GF-D8 (cell line): ENCODE results near the gene VCP.

Source experiments
- DNase-seq: peaks from one replicate; lab custom pipeline; 2025; lab: John Stamatoyannopoulos, UW

VCP gene

DNA sequence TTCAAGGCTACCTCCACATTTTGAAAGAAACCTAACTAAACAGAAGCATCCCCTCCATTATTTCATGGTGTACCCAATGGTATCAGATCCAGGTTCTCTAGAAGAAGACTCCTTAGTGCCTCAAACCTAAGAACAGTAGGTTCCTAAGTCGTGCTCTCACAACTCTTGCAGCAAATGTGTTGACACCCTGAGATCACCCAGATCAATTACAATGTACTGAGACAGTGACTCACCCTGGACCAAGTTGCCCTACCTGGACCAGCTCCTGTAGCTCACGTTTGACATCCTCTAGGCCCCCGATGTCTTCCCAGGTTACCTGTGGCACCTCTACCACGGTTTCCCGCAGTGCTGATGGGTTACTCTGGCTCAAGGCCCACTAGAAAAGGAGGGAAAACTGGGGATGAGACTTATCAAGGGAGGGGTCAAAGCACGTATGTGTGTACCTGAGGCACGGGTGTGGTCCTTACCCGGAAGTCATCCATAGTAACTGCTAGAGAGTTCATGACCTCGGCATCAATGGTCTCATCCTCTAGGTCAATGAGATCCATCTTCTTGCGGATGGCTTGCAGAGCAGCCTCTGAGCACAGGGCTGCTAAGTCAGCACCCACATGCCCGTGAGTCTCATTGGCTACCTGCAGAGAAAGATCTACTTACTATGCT is 11.7 kb downstream of the VCP start:
- DNase-seq = no peak

- DNase-seq = no peak
These were observed 13.0 kb downstream of the VCP start for GRCh38 chr9:35059438-35059837.

- DNase-seq = no peak
These were observed 15.2 kb downstream of the VCP start for GRCh38 chr9:35057271-35057620.

DNA sequence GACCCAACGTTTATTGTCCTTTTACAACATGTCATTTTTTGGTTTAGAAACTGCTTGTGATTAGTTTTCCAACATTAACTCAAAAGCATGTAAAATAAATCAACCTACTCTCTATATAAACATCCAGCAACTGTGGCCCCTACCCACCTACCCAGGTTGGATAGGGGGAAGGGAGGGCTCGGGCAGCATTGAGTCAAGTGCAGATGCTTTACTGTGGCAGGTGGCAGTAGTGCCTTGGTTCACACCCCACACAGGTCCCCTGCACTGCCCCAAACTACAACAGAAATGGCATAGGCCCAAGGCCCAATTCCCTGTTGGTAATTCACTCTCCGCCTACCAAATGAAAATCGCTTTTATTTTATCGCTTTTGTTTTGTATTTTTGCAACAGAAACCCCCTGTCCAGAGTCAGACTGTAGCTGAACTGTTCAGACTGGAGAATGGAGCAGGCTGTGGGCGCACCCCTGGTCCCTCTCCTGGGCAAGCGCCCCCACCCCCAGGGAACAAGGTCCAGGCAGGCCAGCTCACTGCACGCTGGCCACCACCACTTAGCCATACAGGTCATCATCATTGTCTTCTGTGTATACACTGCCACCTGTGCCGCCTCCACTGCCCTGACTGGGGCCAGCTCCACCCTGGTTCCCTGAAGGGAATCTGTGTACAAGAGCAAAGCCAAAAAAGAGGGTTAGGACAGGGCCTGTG is 15.7 kb downstream of the VCP start:
- no peak for DNase-seq

DNA sequence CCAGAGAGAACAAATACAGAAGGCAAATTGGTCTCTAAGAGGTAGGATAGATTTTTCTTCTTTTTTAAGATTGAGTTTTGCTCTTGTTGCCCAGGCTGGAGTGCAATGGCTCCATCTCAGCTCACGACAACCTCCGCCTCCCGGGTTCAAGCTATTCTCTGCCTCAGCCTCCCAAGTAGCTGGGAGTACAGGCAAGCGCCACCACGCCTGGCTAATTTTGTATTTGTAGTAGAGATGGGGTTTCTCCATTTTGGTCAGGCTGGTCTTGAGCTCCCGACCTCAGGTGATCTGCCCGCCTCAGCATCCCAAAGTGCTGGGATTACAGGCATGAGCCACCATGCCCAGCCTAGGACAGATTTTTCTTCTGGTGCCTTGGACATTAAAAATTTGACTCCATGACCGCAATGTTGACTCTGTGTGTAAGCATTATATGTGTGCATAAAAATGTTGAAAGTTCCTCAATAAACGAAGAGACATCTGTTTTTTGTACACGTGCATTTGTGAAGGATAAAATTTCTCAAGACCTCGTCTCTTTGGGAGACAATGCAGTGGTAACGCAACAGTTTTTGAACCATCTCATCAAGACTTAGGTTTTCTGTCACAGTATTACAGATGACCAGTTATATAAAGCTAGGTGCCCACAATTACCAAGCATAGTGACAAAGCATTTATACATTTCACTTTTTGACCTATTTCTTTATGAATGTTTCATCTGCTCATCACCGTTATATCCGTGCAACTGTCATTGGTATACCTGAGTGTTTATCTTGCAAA is 17.4 kb downstream of the VCP start:
- no peak for DNase-seq

GRCh38 chr9:35054185-35054835 is 18.1 kb downstream of the VCP start:
- DNase-seq = no peak

DNA sequence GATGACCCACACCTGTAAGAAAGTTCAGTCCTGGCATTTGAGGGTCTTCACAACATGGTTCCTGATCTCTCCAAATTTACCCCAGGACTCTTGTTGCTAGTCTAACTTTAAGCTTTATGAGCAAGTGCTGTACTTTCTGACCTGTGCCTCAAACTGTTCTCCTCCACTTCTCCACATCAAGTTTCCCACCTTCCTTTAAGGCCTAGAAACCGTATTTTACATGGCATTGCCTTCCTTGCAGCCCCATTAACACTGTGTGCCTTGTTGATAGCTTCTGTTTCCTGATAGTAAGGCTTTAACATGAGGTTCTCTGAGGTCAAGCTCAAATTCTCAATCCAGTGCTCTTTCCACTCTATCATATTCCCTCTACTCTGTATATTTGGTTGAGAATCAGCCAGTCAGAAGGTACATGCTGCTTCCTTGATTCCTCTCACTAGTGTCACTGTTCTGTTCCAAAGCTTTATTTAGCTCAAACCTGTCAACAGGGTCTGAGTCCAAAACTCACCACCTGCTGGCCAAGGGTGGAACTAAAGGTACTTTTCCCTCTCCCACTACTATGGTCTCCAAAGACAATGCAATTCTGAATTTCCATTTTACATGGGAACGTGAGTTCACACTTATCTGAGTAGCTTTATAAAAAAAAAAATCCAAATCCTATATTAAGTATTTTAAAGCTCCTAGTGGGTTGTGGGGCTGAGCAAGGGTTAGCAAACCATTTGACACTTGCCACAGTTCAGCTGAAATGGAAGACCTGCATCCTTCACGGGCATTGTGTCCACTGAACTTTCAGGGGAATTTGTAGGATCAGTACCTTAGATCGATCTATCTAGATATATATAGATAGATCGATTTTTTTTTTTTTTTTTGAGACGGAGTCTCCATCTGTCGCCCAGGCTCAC is 21.1 kb downstream of the VCP start:
- DNase-seq = no peak

DNA sequence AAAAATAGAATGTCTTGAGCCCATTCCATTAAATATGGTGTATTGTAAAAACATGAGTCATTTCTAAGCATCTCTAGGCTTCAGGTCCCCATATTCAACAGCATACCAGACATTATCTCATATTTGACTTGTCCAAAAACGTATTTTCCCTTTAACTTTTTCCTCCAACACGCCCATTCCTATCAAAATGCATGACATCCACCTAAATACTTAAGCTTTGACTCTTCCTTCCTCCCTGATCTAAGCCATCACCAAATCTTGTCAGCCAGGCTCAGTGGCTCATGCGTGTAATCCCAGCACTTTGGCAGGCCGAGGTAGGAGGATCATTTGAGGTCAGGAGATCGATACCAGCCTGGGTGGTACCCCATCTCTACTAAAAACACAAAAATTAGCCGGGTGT is 23.9 kb downstream of the VCP start:
- DNase-seq = no peak

DNA sequence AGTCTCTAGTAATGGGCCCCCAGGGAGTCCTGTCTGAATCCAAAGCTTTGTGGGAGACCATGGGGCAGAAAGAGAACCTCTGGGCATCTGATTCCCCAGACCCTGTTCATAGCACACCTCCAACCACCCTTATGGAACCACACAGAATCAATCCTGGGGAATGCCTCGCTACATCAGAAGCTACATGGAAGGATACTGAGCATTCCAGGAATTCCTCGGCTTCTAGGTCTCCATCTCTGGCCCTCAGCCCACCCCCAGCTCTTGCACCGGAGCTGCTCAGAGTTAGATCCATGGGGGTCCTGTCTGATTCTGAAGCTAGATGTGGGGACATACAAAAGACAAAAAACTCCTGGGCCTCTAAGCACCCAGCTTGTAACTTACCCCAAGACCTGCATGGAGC is 28.4 kb downstream of the VCP start:
- no peak for DNase-seq

- no peak for DNase-seq
These were observed 29.4 kb downstream of the VCP start for GRCh38 chr9:35042891-35043545.

- no peak for DNase-seq
These were observed 30.3 kb downstream of the VCP start for GRCh38 chr9:35042081-35042604.

DNA sequence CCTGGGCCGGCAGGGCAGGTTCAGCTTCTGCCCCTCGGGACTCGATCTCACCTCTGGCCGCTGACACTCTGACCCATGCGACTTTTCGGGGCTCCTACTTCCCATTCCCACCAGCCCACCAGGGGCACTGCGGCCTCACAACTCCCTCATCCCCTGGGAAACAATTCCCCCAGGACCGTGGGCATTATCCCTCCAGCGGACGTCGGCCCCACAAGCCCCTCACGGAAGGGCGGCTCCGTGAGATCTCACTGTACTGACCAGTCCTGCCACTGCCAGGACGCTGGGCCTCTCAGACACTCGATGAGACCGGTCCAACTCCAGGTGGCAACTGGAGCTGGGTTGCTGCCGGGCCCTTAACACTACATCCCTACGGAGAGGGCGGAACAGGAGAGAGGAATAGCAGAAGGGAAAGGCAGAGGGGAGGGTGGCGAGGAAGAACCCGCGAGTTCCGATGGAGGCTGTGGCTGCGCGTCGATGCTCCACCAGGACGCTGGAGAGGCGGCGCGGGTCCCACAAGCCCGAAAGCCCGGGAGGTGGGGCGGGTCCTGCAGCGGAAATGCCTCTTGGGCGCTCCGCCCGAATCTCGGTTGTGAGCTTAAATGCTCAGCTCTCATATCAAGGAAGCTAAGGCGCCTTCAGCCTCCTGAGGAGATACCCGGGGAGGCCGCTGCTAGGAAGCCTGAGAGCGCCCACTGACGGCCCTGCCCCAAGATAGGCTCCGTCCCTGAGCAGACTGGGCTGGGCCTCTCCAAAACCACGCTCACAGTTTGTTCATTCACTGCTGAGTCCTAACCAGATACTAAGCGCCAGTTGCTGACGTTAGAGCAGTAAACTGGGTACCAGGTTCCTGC is 36.3 kb downstream of the VCP start:
- no peak for DNase-seq

DNA sequence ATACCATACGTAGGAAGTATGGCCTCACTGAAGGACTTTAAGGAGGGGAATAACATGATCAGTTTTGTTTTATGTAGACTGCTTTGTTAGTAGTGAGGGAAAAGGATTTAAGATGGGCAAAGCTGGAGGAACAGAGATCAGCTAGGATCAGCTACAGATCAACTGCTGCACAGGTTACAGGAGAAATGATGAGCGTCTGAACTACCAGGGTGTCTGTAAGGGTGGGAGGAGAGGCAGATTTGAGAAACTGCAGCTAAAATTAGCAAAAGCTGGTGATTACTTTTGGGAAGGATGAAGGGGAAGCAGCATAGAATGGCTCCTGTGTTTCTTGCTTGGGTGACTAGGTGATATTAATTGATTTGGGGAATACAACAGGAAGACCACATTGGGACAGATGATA is 39.3 kb downstream of the VCP start:
- no peak for DNase-seq

GRCh38 chr9:35029852-35030251 is 42.6 kb downstream of the VCP start:
- DNase-seq = no peak

DNA sequence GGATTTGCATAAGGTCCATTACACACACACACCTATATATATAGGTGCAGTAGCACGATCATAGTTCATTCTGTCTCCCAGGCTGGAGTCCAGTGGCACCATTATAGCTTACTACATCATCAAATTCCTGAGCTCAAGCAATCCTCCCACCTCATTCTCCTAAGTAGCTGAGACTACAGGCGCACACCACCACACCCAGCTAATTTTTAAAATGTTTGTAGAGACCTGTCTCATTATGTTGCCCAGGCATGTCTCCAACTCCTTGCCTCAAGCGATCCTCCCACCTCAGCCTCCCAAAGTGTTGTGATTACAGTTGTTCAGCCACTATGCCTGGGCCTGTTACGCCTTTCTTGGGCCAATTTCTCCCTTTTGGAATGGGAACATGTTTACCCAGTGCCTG is 43.2 kb downstream of the VCP start:
- no peak for DNase-seq

- no peak for DNase-seq
These were observed 44.1 kb downstream of the VCP start for GRCh38 chr9:35028341-35028740.

GRCh38 chr9:35027860-35028259 is 44.6 kb downstream of the VCP start:
- no peak for DNase-seq

- no peak for DNase-seq
These were observed 45.1 kb downstream of the VCP start for GRCh38 chr9:35027374-35027773.

GRCh38 chr9:35026671-35027070 is 45.8 kb downstream of the VCP start:
- peak; percentile 72 for DNase-seq

GRCh38 chr9:35023443-35023842 is 49.0 kb downstream of the VCP start:
- DNase-seq = peak; percentile 82
